GM19452 (cell line): ENCODE measurements around the gene TBC1D5.

Source experiments
- ATAC-seq: cut with Tn5 transposase; IDR thresholded peaks from one replicate; pipeline ENCODE4 v1.9.1; 2021; ENCODE audit not compliant: unreplicated experiment

The TBC1D5 gene

GRCh38 chr3:17121336-17121735, 621.1 kb downstream of the TBC1D5 start:
- no peak for ATAC-seq

DNA sequence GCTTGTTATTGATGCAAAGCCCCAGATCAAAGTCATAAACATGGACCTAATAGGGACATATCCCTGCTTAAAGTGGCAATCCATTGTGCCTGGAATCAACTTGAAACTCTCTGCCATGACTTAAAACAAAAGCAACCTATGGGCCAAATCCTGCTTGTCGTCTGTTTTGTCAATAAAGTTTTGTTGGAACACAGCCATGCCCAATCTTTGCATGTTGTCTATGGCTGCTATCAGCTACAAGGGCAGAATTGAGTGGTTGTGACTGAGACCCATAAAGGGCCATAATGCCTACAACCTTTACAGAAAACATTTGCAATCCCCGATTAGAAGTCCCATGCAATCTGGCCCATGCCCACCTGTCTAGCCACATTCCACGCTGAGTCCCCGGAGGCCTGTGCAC, 622.3 kb downstream of the TBC1D5 start:
- no peak for ATAC-seq

DNA sequence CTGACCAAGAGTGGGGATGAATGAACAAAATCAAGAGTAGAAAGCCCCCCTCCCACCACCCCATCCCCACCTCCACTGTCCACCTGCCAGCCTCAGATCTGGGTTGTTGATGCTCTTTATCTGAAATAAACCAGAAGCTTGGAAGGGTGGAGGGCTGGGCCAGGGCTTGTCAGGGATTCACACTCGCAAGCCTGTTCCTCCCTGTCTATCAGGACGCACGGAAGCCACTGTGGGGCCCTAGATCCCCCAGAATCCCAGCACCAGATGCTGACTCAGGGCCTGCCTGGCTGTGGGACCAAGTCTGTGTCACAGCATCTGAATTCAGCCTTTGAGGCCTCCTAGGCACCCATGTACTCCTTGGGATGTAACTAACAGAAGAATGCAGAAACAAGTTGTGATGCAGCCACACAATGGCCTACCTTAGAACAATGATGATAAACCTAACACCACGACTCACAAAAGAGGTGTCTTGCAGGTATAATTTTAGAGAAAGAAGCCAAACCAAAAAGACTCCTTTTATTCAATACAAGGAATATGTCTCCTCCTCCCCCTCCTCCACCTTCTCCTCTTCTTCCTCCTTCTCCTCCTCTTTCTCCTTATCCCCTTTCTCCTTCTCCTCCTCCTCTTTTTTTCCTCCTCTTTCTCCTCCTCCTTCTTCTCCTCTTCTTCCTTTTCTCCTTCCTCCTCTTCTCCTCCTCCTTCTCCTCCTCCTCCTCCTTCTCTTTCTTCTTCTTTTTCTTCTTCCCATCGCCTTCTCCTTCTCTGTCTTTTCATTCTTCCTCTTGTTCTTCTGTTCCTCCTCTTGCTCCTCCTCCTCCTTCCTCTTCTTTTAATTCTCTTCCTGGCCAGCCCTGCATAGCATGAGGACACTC, 623.0 kb downstream of the TBC1D5 start:
- no peak for ATAC-seq

DNA sequence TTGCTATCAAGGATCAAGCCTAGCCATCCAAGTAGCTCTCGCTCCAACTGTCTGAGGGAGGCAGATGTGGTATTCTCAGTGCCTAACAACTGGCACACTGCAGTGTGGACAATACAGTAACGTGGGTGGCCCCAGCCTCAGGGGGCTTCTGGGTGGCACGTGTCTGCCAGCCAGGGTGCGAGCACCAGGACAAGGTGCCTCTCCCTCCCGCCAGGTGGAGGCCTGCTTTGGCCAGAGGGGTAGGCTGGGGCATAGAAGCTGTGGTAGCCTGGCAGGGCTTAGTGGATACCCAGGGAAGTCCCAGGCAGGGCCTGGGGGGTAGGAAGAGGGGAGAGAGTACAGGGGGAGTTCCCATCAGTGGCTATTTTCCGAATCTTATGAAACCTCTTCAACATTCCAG, 623.7 kb downstream of the TBC1D5 start:
- no peak for ATAC-seq

DNA sequence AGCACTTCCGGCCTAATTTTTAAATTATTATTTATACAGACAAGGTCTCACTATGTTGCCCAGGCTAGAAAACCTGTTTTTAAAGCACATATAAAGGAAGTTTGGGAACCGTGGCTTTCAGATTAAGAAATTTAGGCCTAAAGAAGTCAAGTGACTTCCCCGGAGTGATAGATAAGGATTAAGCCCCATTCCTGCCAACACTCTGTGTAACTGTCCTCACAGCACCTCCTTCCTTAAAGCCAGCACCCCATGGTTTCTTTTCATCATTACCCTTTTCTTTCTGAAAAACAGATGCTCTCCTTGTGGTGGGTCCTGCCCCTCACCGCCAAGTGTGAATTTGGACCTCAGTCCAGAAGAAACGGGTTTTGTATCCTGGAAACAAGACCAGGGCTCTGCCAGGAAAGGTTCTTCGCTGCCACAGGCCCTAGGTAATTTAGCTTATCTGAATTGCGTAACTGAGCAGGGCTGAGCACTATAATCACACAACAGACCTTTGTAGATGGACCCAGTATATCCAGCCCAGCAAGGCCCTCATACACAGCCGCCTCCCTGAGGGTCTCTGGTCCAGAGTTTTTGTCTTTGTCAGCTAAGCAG, 626.3 kb downstream of the TBC1D5 start:
- ATAC-seq: no peak

DNA sequence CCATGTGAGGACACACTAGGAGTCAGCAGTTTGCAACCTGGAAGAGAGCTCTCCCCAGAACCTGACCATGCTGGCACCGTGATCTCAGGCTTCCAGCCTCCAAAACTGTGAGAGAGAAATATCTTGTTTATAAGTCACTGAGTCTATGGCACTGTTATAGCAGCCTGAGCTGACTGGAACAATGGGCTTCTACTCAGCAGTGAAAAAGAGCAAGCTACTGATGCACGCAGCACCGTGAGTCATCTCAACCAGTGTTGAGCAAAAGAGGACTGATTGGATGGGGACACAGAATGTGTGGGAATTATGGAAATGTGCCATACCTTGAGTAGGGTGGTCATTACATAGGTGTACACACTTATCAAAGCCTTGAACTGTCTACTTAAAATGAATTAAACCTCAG, 627.2 kb downstream of the TBC1D5 start:
- ATAC-seq: no peak

DNA sequence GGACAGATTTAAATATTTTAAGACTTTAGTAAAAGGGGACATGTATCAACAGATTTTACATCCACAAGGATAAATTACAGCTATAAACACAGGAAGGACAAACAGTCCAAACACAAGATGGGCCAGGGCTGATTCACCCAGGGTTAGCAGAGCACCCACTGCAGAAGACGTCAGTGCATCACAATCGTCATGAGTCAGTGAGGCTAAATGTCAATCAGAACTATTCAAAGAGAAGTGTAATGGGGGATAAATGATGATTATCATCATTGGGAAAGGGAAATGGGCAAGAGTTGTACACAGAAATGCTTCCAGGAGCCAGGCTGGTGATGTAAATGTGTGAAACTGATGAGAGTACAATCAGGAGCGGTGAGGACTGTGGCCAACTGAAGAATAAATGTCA, 630.8 kb downstream of the TBC1D5 start:
- ATAC-seq: no peak

DNA sequence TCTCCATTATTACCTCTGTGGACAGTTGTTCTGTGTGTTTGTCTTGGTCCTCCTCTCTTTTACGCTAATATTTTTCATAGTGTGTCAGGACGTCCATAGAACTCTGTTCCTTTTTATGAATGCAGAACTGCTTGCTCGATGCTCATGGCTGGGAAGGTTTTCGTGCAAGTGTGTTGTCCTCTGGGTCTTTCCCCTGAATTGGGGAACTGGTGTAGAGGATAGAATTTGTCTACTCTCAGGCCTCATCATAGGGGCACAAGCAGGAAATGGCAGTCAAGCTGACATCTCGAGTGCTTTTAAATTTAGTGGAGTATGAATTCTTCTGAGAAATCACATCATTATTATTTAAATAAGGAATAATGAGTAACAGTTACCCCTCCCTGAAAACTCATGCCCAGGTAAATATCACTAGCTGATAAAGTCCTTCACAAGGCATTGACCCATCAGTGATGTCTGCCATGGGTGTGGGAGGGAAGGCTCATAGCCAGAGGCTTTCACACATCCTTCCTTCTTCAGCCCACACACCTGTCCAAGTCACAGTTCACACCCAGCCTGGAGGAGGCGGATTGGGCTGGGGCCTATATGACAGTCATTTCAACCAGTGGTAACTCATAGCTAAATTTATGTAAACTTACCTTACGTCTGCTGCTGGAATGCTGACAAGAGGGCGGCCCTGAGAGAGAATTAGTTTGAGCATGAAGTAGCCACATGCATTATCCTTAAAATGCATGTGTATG, 631.6 kb downstream of the TBC1D5 start:
- ATAC-seq: no peak
